GF-D8 (cell line): ENCODE measurements around the gene FOXL1.

Experiments
- DNase-seq: peaks from one replicate; lab custom pipeline; 2025; lab: John Stamatoyannopoulos, UW

FOXL1 gene

GRCh38 chr16:86568677-86569623, 9.4 kb upstream of the FOXL1 start:
- no peak for DNase-seq

DNA sequence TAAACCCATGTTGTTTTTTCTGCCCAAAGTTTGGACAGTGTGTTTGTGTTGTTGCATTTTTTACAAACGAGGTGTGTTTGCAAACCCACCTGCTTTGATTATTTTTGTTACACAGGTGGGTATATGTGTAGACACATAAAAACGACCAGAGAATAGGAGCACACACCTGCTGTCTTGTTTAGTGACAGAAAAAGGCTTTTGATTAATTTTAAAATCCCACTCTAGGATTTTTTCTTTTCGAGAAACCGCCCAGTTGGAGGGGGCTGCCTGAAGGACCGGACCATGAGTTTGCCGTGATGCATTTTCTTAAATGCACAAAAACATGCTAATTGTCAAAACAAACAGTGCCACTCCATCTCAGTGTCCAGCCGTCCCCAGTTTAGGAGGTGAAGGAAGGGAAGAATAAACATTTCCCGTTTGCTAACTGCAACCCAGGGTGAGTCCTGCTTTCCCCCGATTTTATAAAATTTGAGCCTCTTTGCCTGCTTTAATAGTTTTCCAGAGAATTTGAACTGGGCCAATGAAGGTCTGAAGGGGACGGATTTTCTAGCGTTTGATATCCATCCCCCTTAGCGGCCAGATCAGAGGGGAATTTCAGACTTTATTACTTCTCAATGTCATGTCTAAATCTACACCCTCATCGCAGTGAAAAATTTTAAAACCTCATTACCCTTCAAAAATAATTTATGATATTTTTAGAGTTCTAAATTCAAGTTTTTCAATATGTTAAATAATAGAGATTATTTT, 8.5 kb upstream of the FOXL1 start:
- DNase-seq = no peak

DNA sequence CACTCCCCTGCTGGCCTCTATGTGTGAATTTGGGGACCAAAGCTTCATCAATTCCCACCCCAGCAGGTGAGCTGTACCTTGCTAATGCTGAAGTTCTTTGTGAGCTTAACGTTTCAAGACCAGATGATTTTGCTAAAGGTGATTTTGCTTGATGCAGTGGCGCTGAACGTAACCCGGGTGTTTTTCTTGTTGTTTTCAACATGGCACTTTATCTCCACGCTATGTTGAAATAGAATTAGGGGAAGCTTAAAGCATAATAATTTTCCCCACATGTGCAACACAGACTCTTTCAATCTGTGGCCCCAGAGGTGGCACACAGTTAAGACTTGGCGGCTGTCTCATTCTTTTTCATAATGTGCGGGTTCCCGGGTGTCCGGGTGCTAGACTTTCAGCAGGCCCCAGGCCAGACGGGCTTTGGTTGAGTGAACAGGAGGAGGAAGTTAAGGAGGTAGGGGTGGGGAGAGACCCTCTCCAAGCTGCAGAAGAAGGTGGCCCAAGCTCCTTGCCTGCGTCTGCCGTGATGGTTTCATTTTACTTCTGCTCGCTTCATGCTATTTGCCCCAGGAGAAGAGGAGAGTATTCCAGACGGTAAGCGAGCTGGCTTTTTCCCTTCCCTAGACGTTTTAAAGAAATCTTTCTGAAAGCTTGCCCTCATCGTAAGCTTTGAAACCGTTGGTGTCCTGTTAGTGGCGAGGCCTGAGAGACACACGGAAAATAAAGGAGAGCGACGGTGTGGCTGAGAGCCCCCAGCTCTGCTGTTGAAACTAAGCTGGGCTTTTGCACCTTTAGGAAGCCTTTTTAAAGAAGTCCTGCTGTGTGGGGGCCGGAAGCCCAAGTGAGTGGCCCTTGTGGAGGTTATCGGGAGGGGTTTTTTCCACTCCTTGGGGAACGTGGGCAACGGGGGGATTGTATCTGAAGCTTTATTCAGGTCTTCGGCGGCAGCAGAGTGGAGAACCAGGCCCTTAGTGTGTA, 7.5 kb upstream of the FOXL1 start:
- DNase-seq = no peak

DNA sequence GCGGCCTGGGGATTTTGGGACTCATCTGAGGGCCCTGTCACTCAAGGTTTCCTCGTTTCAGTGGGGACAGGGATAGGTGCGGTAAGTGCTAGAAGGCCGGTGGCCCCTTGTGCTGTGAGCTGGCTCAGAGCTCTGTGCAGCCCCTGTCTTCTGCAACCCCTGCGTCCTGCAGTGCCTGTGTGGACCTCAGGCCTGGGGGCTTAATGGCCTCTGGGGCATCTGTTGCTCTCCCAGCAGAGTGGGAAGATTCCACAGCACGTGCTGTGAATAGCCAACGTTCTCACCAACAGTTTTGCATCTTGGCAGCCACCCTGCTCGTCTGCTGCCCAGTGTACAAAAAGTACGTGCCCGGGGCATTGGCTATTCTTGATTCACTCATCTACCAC, 6.8 kb upstream of the FOXL1 start:
- DNase-seq = no peak

- DNase-seq = no peak
These were observed 6.3 kb upstream of the FOXL1 start for GRCh38 chr16:86572041-86572521.

DNA sequence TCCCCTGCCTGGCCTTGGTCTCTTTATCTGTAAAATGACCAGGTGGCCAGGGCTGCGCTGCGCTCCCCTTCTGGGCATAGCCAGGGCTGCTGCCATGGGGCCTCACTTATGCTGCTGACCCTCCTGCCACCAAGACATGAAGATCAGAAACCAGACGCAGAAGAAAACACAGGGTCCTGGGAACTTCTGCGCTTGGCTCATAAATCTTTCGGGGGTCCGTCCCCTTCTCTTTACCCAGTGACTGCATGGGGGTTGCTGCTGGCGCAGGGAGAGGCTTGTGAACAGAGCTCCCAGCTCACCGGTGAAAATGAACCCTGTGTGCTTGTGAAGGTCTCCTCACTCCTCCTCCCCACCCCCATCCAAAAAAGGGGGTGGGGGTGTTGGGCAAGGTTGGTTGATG, 5.7 kb upstream of the FOXL1 start:
- no peak for DNase-seq

DNA sequence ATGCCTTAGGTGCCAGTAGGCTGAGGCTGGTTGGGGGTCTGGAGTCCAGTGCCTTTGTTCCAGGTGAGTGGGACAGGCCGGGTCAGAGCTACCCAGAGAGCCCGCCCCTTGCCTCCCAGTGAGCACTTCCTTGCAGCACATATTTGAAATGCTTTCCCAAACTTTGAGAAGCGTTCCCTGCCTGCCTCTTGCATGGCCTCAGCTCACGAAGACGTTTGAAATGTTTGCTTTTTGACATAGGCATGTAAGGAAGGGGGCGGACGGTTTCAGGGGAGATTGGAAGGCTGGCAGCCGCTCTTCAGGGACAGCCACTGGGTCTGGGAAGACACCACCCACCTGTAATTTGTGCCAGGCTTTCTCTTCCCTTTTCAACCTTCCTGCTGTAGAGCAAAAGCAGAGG, 5.1 kb upstream of the FOXL1 start:
- DNase-seq = no peak

DNA sequence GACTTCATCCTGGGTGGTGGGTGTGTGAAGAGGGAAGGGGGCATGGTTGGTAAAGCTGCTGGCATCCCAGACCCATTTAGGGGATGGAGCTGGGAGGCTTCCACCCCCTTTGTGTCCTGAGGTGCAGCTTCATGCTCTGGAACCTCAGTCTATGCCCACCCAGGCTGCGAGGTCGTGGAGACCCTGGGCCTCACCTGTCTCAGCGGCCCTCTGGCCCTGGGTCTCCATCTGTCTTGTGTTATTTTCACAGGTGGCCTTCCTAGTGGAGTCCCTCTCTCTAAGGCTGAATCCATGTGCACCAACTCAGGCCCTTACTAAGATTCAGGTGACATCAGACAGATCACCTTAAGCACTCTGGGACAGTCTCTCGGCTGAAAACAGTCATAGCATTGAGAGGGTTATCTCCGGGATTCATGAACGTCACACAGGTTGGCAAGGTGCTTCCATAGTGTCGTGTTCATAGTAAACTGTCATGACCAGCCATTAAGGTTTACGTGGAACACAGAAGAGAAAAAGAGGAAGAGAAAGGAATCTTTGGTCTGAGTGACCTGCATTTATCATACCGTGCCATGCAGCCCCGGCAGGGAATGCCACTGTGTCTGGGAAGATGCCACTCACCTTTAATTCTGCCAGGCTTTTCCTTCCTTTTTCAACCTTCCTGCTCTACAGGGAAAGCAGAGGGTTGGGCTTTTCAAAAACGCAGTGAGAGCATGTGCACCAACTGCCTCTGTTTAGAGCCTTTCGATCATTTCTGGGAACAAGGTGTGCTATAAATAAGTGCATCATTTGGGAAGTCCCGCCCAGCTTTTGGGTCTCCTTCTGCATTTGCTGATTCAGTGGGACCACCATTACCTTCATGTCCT, 4.5 kb upstream of the FOXL1 start:
- DNase-seq = no peak

DNA sequence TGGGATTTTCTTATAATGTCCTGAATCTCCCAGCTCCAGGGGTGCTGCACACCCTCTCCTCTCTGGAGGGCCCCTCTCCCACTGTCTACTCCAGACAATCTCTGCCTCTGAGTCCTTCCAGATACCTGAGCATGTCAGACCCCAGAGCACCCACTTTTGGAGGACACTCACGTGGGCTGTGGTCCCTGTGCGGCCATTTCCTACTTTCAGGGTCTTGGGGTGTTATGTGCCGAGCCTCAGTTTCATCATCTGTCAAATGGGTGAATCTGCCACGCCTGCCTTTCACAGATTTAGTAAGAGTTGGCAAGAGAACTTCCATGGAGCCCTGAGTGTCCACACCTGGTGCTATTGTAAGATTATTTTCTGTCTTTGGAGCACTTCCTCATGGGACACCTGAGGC, 3.7 kb upstream of the FOXL1 start:
- DNase-seq = no peak

DNA sequence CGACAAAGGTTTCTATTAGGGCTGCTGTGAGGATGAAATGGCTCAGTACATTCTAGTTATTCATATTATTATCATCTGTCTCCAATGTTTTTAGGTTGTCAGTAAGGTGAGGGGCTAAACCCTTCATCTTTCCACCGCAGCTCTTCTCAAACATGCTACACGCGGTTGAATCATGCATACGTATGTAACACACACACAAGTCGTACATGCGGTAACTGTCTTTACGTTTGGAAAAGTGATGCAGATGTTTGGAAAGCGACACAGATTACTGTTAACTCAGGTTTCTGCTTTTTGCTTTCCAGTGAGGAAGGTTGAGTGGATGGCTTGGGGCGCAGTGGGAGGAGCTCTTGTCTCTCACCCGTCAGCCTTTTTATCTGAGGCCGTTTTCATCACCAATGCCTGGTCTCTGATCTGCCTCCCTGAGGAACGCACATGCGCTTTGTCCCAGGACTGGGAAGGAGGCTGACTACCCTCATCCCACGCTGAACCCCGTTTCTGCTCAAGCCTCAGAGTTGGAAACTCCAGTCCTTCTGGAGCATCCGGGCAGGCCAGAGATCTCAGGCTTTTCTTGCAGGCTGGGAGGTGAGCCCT, 3.2 kb upstream of the FOXL1 start:
- DNase-seq = no peak

DNA sequence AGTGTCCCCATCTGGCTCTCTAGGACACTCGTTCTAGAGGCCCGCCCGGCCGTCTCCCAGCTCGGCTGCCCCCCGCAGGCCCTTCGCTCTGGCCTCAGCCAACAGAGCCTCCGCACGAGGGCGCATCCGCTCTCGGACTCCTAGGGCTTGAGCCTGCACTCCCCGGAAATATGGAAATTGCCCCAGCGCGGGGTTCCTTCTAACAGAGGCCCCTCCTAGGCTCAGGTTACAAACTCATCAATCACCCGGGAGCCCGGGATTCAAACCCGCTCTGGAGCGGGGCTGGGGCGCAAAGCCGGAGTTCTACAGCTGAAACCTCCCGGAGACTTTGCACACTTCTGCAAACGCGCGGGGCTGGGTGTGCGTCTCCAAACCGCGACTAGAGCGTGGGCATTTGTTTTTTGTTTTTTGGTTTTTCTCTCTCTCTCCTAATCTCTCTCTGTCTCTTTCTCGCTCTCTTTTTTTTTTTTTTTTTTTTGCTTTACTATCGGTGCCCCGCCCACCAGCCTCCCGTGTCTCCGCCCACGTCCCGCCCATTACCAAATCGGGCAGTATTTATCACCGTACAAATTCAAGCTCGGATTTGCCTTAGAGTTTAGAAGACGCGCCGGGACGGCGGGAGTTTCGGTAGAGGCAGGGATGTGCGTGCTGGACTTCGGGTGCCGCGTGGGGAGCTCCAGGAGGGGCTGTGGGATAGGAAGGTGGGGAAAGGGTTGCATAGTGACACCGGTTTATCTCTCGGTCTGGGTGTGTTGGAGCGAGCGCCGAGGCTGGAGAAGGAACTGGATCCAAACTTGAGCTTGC, 2.4 kb upstream of the FOXL1 start:
- no peak for DNase-seq

- DNase-seq = no peak
These were observed 1.6 kb upstream of the FOXL1 start for GRCh38 chr16:86576591-86577313.

GRCh38 chr16:86577314-86577971, 906 bp upstream of the FOXL1 start:
- DNase-seq = no peak

GRCh38 chr16:86578611-86579267, 390 bp downstream of the FOXL1 start:
- DNase-seq = no peak

- DNase-seq = no peak
These were observed 1.1 kb downstream of the FOXL1 start for GRCh38 chr16:86579268-86580062.

GRCh38 chr16:86580063-86580790, 1.9 kb downstream of the FOXL1 start:
- no peak for DNase-seq
